T-cell (primary cell): ENCODE results near the gene KCNMA1. TPM values are rescaled to one million over a fixed set of nuclear protein-coding genes. Genes with fewer than 3 reads are reported as not detected.

Experiments
- ATAC-seq, 4 experiments: fragments of 200-7000 bp in 3 of 4; fragments of 150-1000 bp in 1 of 4; cut with Tn5 transposase; replicated peaks in 1 of 4; 1 replicate in 3 of 4; 2 replicates in 1 of 4; pipeline ENCODE4 v1.10.0; 2021; ENCODE audit warnings: moderate library complexity in 3 of 4, mild to moderate bottlenecking in 2 of 4, moderate number of reproducible peaks in 1 of 4
- CTCF ChIA-PET, 2 donors: fragments of 300-600 bp; sonication (Branson Sonifier 250); formaldehyde crosslinking; loops; one replicate each; lab custom pipeline; 2022; ENCODE audit warnings: antibody characterized with exemption in 2 of 2; lab: Charles Lee
- POLR2A ChIA-PET, 2 donors: fragments of 300-600 bp; sonication (Branson Sonifier 250); formaldehyde crosslinking; loops; one replicate each; lab custom pipeline; 2022; ENCODE audit warnings: antibody characterized with exemption in 2 of 2; lab: Charles Lee
- DNase-seq, 35 experiments: peaks; one replicate each; pipeline versions ENCODE4 v3.0.0 to v3.0.0-alpha.2; 2013 to 2023
- H3K27ac ChIP-seq: one replicate; pipeline ENCODE4 v1.5.1; 2013; ENCODE audit warnings: low read length
- H3K27me3 ChIP-seq, 2 experiments: replicated peaks in 1 of 2; 1 replicate in 1 of 2; 2 replicates in 1 of 2; pipeline versions ENCODE4 v1.6.1 to v1.7.0; 2013; ENCODE audit warnings: low read length in 1 of 2, mixed read lengths in 1 of 2; ENCODE audit not compliant: control insufficient read depth in 2 of 2, insufficient read depth in 2 of 2; ENCODE audit errors: extremely low read depth in 1 of 2
- H3K36me3 ChIP-seq, 2 donors: 1 replicate in 1 of 2; 2 replicates in 1 of 2; pipeline versions ENCODE4 v1.6.1 to v1.7.0; 2013; ENCODE audit warnings: low read length in 1 of 2; ENCODE audit not compliant: control insufficient read depth in 2 of 2, insufficient read depth in 1 of 2; ENCODE audit errors: extremely low read depth in 1 of 2
- H3K4me1 ChIP-seq, 2 experiments: 1 replicate in 1 of 2; 2 replicates in 1 of 2; pipeline versions ENCODE4 v1.6.1 to v1.7.0; 2013; ENCODE audit warnings: low read length in 2 of 2, mixed read lengths in 1 of 2; ENCODE audit not compliant: insufficient read depth in 2 of 2, control insufficient read depth in 1 of 2; ENCODE audit errors: extremely low read depth in 1 of 2
- H3K4me3 ChIP-seq, 2 donors: 1 replicate in 1 of 2; 2 replicates in 1 of 2; pipeline versions ENCODE4 v1.5.1 to v1.7.0; 2013; ENCODE audit warnings: mild to moderate bottlenecking in 2 of 2, low read length in 1 of 2, moderate library complexity in 1 of 2; ENCODE audit not compliant: control insufficient read depth in 1 of 2; ENCODE audit errors: extremely low read depth in 1 of 2
- H3K9me3 ChIP-seq: 2 replicates; pipeline ENCODE4 v1.7.0; 2013
- H3K27ac Mint-ChIP-seq, 2 donors: one replicate each; pipeline ENCODE4 v1.8.0; 2020 to 2021; ENCODE audit warnings: mild to moderate bottlenecking in 2 of 2, mixed read lengths in 2 of 2
- H3K27me3 Mint-ChIP-seq, 2 donors: one replicate each; pipeline ENCODE4 v1.8.0; 2021 to 2022; ENCODE audit warnings: mixed read lengths in 2 of 2
- H3K36me3 Mint-ChIP-seq: one replicate; pipeline ENCODE4 v1.8.0; 2021; ENCODE audit warnings: mixed read lengths
- H3K4me1 Mint-ChIP-seq, 3 donors: one replicate each; pipeline ENCODE4 v1.8.0; 2020 to 2022; ENCODE audit warnings: mixed read lengths in 3 of 3, mild to moderate bottlenecking in 1 of 3
- H3K4me3 Mint-ChIP-seq, 3 donors: one replicate each; pipeline ENCODE4 v1.8.0; 2020 to 2022; ENCODE audit warnings: mild to moderate bottlenecking in 3 of 3, mixed read lengths in 3 of 3, moderate library complexity in 3 of 3
- H3K9me3 Mint-ChIP-seq, 3 donors: one replicate each; pipeline ENCODE4 v1.8.0; 2020 to 2022; ENCODE audit warnings: mixed read lengths in 3 of 3
- WGBS: methylation state at CpG from one replicate; pipeline ENCODE4 v1.1.5; 2013; ENCODE audit warnings: missing lambda C conversion rate; ENCODE audit not compliant: insufficient coverage; 5-methylcytosine and 5-hydroxymethylcytosine counted together
- total RNA-seq, 35 experiments: library from RNA in 6 of 35; stranded (reverse) in 6 of 35; fragments of 120-200 nt in 1 of 35; gene quantifications; one replicate each; pipeline versions ENCODE4 v1.2.1 to v1.2.4 and lab custom pipeline; 2013 to 2026

Gene KCNMA1
- total RNA-seq, 5 donors from 2014 or later (not counting 1 experiment from before 2014, with no cell fraction given), result 0.14 to 1.6 (median 0.60) TPM

DNA sequence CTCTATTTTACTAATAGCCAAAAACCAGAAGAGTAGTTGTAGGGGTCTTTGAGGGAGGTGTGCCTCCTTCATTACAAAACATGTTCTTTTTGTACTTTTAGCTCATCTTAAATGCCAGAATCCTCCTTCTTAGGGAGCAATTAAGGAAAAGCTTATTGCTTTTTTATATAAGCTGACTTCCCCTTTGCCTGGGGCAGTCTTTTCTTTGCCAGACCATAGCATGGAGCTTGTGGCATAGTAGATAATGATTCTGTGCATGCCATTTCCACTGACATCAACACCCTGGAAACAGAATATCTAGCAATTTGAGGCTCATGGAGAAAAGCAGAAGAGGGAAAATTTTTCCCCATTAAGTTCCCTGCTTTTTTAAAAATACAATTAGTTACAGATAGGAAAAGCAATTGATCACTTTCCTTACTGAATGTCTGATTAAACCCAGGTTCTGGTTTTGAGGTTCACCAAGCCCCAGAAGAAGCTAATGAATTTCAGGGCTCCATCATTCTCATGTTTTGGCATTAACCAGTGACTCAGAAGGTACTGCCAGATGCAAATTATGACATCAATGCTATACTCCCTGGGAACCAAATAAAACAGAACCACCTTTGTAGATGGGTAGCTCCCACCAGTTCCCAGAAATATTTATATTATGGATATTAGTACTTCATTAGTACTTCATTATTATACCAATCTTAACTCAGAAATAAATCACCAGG lies 410.6 kb downstream of the KCNMA1 start:
- Histone ChIP-seq H3K27ac (no peak overlapping the region), H3K4me1 (no peaks in the 10 kb centered on the region), H3K36me3 (no peaks in the 10 kb centered on the region), H3K4me3 (no peak overlapping the region), H3K9me3 (no peaks in the 10 kb centered on the region), H3K27me3 (no peaks in the 10 kb centered on the region)
- no peak overlapping the region for H3K4me3 Mint-ChIP-seq
- H3K27ac Mint-ChIP-seq, result no peak overlapping the region
- H3K27me3 Mint-ChIP-seq, result peaks cover 7 to 10% of the 10 kb centered on the region in 2 donors
- ChIA-PET POLR2A (no interaction called here), CTCF (no interaction called here)
- DNase-seq (no peak), ATAC-seq (no peak)
- H3K9me3 Mint-ChIP-seq, result peaks cover 0 to 5% (median 0%) of the 10 kb centered on the region in 3 donors
- no peaks in the 10 kb centered on the region for H3K36me3 Mint-ChIP-seq
- no peaks in the 10 kb centered on the region for H3K4me1 Mint-ChIP-seq

DNA sequence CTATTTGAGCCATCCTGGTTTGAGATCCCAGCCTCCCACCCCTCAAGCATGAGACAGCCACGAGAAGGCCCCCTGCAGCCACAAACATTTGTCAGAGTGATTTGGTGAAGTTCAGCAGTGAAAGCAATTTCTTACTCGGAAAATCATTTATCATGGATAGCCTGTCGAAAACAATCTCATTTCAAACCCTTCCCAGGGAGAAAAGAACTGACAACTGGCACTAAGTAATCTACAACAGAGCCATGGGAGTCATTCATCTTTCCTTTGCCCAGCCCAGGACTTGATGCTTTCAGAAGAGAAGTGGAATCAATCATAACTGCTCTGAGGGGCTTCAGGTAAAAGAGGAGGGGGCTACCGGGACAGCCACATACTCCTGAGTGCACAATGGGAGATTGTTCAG lies 411.2 kb downstream of the KCNMA1 start:
- no peak overlapping the region for H3K4me3 ChIP-seq
- no peak overlapping the region for H3K27ac ChIP-seq
- peaks cover 7 to 13% of the 10 kb centered on the region in 2 donors for H3K27me3 Mint-ChIP-seq
- no peaks in the 10 kb centered on the region for H3K9me3 Mint-ChIP-seq
- ChIA-PET POLR2A (no interaction called here), CTCF (no interaction called here)
- H3K36me3 ChIP-seq, result no peaks in the 10 kb centered on the region
- no peaks in the 10 kb centered on the region for H3K27me3 ChIP-seq
- H3K4me1 ChIP-seq, result no peaks in the 10 kb centered on the region
- no peaks in the 10 kb centered on the region for H3K36me3 Mint-ChIP-seq
- DNase-seq (no peak), ATAC-seq (no peak)
- H3K9me3 ChIP-seq, result no peaks in the 10 kb centered on the region
- no CpG with 5 or more reads among the region's 4 CpGs for WGBS
- no peak overlapping the region for H3K27ac Mint-ChIP-seq
- H3K4me3 Mint-ChIP-seq, result no peak overlapping the region
- no peaks in the 10 kb centered on the region for H3K4me1 Mint-ChIP-seq

DNA sequence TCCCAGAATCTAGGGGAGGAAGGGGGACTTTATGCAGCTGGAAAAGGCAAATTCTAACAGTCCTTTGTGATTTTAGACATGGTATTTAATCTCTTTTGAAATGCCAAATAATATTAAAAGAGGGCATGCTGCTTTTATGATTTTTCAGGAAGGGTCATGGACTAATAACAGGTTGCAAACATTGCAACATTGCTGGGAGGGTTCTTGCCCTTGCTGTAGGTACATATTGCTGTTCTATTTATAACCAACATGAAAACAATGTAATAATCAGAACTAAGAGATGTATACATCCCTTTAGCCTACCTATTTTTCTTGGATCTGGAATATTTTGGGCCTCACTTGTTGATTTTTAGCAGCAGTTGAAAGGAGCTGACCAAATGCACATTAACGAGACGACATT lies 411.6 kb downstream of the KCNMA1 start:
- Histone ChIP-seq H3K27me3 (no peaks in the 10 kb centered on the region), H3K4me3 (no peak overlapping the region), H3K9me3 (no peaks in the 10 kb centered on the region), H3K4me1 (no peaks in the 10 kb centered on the region), H3K27ac (no peak overlapping the region), H3K36me3 (no peaks in the 10 kb centered on the region)
- POLR2A ChIA-PET, result no interaction called here
- DNase-seq, result no peak
- Mint-ChIP-seq H3K27ac (no peak overlapping the region), H3K27me3 (peaks cover 7 to 13% of the 10 kb centered on the region in 2 donors), H3K4me3 (no peak overlapping the region), H3K4me1 (no peaks in the 10 kb centered on the region), H3K9me3 (no peaks in the 10 kb centered on the region), H3K36me3 (no peaks in the 10 kb centered on the region)
- no peak for ATAC-seq
- CTCF ChIA-PET, result no interaction called here
- 100% methylated on average over 1 of the region's 2 CpGs for WGBS

DNA sequence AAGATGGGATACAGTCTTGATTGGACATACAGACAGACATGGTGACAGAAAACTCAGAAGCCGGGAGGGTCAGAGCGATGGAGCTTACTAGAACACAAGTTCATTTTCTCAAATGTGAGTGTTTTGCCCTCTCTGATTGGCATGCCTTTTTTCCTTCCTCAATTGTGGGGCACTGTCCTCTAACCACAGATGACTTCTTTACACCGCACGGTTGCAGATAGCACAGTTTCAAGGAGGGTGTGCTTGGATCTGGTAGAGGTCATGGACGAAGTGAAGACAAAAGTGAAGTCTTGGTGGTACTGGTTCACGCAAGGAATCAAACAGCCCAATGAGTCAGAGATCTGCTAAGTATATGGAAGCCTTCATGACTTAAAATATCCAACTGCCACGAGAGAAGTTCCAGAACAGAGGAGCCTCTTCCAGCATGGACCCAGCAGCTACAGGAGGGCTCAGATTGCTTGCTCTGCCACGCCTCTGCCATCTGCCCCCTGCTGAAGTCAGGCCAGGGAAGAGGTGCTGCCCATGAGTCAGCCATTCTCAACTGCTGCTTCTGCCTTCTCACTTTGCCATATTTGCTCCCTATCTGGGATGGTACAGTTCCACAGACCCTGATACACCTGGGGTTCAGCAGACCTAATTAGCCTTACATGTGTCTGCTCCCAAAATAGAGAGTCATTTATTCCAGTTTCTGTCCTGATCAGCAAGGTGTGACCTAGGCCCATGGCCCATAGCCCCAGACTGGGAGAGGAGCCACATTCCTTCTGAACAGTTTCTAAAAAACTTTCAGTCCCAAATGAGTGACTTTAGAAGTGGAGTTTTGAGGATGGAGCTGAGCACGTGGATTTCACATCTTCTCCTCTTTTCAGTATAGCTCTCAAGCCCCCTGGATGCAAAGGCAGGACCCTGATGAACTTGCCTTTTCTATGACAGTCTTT lies 413.8 kb downstream of the KCNMA1 start:
- Mint-ChIP-seq H3K27me3 (peaks cover 7 to 13% of the 10 kb centered on the region in 2 donors), H3K27ac (no peak overlapping the region), H3K4me1 (no peaks in the 10 kb centered on the region), H3K4me3 (no peak overlapping the region), H3K36me3 (no peaks in the 10 kb centered on the region), H3K9me3 (no peaks in the 10 kb centered on the region)
- WGBS, result 49% methylated on average over 5 of the region's 9 CpGs
- no peak overlapping the region for H3K4me3 ChIP-seq
- no peaks in the 10 kb centered on the region for H3K9me3 ChIP-seq
- no peak overlapping the region for H3K27ac ChIP-seq
- POLR2A ChIA-PET, result no interaction called here
- ATAC-seq, result no peak
- no peak for DNase-seq
- H3K36me3 ChIP-seq, result no peaks in the 10 kb centered on the region
- no peaks in the 10 kb centered on the region for H3K4me1 ChIP-seq
- H3K27me3 ChIP-seq, result peaks cover 0 to 2% of the 10 kb centered on the region in 2 experiments
- CTCF ChIA-PET, result no interaction called here

DNA sequence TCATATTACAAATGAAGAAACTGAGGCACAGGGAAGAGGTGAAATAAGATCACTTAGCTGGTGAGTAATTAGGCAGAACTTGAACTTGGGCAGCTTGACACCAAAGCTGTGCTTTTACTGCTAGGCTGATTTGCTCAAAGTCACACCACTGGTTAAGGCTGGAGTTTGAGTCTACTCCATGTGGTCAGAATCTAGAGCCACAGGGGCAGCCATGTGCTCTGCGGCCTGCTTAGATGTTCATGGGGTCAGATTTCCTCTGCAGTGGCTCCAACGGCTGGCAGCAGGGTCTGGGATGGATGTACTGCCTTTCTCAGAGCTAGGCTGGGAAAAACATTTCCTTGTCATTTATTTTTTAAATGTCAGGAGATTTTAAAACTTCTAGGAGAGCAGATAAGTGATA lies 417.5 kb downstream of the KCNMA1 start:
- H3K27me3 Mint-ChIP-seq, result peaks cover 5 to 19% of the 10 kb centered on the region in 2 donors
- peaks cover 0 to 6% of the 10 kb centered on the region in 2 experiments for H3K27me3 ChIP-seq
- POLR2A ChIA-PET, result no interaction called here

DNA sequence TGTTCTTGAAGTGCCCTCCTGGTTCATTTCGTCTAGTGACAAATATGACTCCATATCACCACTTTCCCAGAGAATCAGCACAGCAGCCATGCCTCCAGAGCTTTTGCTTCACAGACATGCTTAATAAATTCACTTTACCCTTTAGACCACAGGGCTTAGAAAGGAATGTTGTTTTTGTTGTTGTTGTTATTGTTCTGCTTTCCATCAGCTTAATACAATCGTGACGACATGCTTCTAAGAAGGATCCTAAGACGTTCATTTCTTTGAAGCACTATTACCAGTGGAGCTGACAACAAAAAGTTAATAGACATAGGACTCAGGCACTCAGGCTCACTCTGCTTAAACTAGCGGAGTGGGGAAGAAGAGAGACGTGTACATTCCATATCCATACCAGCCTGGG lies 418.6 kb downstream of the KCNMA1 start:
- no peaks in the 10 kb centered on the region for H3K36me3 ChIP-seq
- ATAC-seq (no peak), DNase-seq (no peak)
- H3K27ac ChIP-seq, result no peak overlapping the region
- no peak overlapping the region for H3K27ac Mint-ChIP-seq
- H3K4me3 ChIP-seq, result no peak overlapping the region
- H3K27me3 ChIP-seq, result peaks cover 0 to 9% of the 10 kb centered on the region in 2 experiments
- POLR2A ChIA-PET, result no interaction called here
- no peaks in the 10 kb centered on the region for H3K9me3 Mint-ChIP-seq
- H3K9me3 ChIP-seq, result no peaks in the 10 kb centered on the region
- H3K36me3 Mint-ChIP-seq, result no peaks in the 10 kb centered on the region
- H3K27me3 Mint-ChIP-seq, result peaks cover 2 to 18% of the 10 kb centered on the region in 2 donors
- no peaks in the 10 kb centered on the region for H3K4me1 Mint-ChIP-seq
- no CpG with 5 or more reads among the region's 6 CpGs for WGBS
- H3K4me3 Mint-ChIP-seq, result no peak overlapping the region
- no peaks in the 10 kb centered on the region for H3K4me1 ChIP-seq
- CTCF ChIA-PET, result no interaction called here

More for the DNA sequence above, 417.5 kb downstream of the KCNMA1 start:
- no peak for ATAC-seq
- 70% methylated on average over 1 of the region's 2 CpGs for WGBS
- no peak overlapping the region for H3K4me3 Mint-ChIP-seq
- DNase-seq, result no peak
- no peaks in the 10 kb centered on the region for H3K9me3 ChIP-seq
- H3K36me3 ChIP-seq, result no peaks in the 10 kb centered on the region
- H3K27ac ChIP-seq, result no peak overlapping the region
- no peaks in the 10 kb centered on the region for H3K9me3 Mint-ChIP-seq
- H3K4me3 ChIP-seq, result no peak overlapping the region
- no peaks in the 10 kb centered on the region for H3K36me3 Mint-ChIP-seq
- no peak overlapping the region for H3K27ac Mint-ChIP-seq
- CTCF ChIA-PET, result interaction anchor here in 1 of 2 donors (1.1 kb wide), 1 partner anchor 50 kb away, joined by 4 read pairs; no protein-coding TSS in a partner anchor
- no peaks in the 10 kb centered on the region for H3K4me1 ChIP-seq
- H3K4me1 Mint-ChIP-seq, result no peaks in the 10 kb centered on the region
